ENCODE measurements around the gene EFL1. TPM values are rescaled to one million over a fixed set of nuclear protein-coding genes. Genes with fewer than 3 reads are reported as not detected.

EFL1 gene
- total and polyA plus RNA-seq, 7 donors = 9.2 to 19.7 (median 13.1) TPM

DNA sequence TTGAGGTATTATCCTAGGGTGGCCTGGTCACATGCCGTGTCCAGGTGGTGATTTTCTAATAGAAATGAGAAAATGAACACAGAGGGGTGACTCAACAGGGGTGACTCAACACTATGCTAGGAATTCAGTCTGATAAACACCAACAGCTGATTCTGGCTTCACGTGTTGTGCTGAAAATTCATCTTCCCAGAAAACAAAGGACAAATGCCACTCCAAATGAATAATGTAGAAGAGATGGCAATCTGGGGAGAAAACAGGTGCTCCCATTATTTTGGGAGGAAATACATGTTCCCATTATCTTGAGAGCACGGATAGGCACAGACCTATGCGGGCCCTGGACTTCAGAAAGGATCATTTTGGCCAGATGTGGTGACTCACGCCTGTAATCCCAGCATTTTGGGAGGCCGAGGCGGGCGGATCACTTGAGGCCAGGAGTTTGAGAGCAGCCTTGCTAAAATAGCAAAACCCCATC, 115.5 kb downstream of the EFL1 start:
- Histone ChIP-seq H3K4me3 (no peak overlapping the region), H3K4me1 (no peaks in the 10 kb centered on the region), H3K27ac (peak overlapping the region; percentile 67), H3K9me3 (no peaks in the 10 kb centered on the region), H3K36me3 (ENCODE audit: insufficient read depth in 1 of 2, low read depth in 1 of 2) (peaks cover 3 to 34% of the 10 kb centered on the region in 2 donors), H3K27me3 (ENCODE audit: insufficient read depth in 3 of 3, low read length in 2 of 3) (no peaks in the 10 kb centered on the region)
- ATAC-seq = peak; percentile 66 to 91 (median 86)
- intact Hi-C loops (cut with DNase I) = loop anchor here in 1 of 2 donors (5.0 kb wide), 1 partner anchor 35 kb away; no protein-coding TSS in a partner anchor
- DNase-seq = no peak
- TF ChIP-seq, protein P1, sequence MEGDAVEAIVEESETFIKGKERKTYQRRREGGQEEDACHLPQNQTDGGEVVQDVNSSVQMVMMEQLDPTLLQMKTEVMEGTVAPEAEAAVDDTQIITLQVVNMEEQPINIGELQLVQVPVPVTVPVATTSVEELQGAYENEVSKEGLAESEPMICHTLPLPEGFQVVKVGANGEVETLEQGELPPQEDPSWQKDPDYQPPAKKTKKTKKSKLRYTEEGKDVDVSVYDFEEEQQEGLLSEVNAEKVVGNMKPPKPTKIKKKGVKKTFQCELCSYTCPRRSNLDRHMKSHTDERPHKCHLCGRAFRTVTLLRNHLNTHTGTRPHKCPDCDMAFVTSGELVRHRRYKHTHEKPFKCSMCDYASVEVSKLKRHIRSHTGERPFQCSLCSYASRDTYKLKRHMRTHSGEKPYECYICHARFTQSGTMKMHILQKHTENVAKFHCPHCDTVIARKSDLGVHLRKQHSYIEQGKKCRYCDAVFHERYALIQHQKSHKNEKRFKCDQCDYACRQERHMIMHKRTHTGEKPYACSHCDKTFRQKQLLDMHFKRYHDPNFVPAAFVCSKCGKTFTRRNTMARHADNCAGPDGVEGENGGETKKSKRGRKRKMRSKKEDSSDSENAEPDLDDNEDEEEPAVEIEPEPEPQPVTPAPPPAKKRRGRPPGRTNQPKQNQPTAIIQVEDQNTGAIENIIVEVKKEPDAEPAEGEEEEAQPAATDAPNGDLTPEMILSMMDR (IDR thresholded peaks at IDR 0.05) = no peak
- 33 to 56% (median 34%) methylated on average over 8 of the region's 8 CpGs for WGBS, 3 donors

DNA sequence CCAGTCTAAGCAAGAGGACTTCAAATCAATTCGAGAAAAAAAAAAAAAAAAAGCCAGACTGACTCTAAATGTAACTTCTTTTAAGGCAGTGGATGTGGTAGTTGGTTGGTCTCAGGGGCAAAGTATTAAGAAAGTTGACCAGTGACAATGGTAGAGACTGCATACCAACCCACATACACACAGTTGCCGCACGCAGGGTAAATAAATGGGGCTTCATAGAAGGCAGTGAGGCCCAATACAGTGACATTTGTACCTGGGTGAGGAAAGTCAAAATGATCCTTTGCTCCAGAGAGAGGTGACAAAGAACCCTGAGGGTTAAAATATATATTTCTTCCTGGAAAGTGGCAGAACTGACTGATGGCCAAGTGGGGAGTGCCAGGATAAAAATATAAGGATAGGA, 116.0 kb downstream of the EFL1 start:
- Histone ChIP-seq H3K36me3 (ENCODE audit: insufficient read depth in 1 of 2, low read depth in 1 of 2) (peaks cover 0 to 30% of the 10 kb centered on the region in 2 donors), H3K9me3 (no peaks in the 10 kb centered on the region), H3K4me1 (no peaks in the 10 kb centered on the region), H3K27ac (peak overlapping the region; percentile 67), H3K27me3 (ENCODE audit: insufficient read depth in 3 of 3, low read length in 2 of 3) (no peaks in the 10 kb centered on the region), H3K4me3 (no peak overlapping the region)
- no peak for DNase-seq
- intact Hi-C loops (cut with DNase I) = loop anchor here in 1 of 2 donors (5.0 kb wide), 1 partner anchor 34 kb away; no protein-coding TSS in a partner anchor
- ATAC-seq = peak; percentile 28 to 54 (median 42)
- 66 to 86% (median 76%) methylated on average over 3 of the region's 3 CpGs for WGBS, 3 donors
- TF ChIP-seq, protein P1 (IDR thresholded peaks at IDR 0.05) = no peak

DNA sequence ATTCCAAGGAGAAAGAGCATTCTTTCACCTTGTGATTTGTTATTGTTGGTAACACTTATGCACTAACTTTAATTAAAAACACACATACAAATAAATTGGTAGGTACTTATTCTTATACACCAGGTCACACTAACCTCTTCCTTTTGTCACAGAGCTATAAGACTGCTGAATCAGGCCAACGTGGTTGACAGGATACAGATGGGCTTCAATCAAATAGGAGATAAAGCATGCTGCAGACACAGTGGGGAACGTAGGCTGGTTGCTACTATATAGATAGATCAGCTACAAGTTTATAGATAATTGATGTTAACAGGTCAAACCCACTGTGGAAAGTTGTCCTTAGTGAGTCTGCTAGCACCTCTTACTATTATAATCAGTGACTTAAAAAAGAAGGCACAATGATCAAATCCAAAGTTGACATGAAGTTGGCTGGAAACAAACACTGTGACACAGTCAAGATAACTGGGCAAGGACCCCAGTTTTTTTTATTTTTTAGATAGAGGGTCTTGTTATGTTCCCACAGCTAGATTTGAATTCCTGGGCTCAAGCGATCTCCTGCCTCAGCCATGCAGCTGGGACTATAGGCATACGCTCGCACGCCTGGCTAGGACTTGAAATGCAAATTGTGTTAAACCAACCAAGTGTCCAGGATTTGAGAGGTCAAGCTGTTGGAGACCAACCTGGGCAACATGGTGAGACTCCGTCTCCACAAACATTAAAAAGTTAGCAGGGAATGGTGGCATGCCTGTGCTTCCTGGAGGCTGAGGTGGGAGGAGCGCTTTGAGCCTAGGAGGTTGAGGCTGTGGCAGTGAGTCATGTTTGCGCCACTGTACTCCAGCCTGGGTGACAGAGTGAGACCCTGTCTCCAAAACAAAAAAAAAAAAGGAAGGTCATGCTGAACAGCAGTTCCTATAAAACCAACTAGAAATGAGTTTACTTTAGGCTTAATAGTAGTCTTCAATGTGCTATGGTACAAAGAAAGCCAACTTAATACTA, 118.8 kb downstream of the EFL1 start:
- H3K27ac ChIP-seq = no peak overlapping the region
- TF ChIP-seq, protein P1 (IDR thresholded peaks at IDR 0.05) = no peak
- DNase-seq = no peak
- WGBS, 3 donors = 93 to 96% (median 94%) methylated on average over 9 of the region's 9 CpGs
- no peak for ATAC-seq
- intact Hi-C loops (cut with DNase I) = no loop called here
- no peak overlapping the region for H3K4me3 ChIP-seq
- H3K36me3 ChIP-seq (ENCODE audit: insufficient read depth in 1 of 2, low read depth in 1 of 2) = peaks cover 0 to 10% of the 10 kb centered on the region in 2 donors
- no peaks in the 10 kb centered on the region for H3K4me1 ChIP-seq
- H3K9me3 ChIP-seq = no peaks in the 10 kb centered on the region
- no peaks in the 10 kb centered on the region for H3K27me3 ChIP-seq (ENCODE audit: insufficient read depth in 3 of 3, low read length in 2 of 3)

DNA sequence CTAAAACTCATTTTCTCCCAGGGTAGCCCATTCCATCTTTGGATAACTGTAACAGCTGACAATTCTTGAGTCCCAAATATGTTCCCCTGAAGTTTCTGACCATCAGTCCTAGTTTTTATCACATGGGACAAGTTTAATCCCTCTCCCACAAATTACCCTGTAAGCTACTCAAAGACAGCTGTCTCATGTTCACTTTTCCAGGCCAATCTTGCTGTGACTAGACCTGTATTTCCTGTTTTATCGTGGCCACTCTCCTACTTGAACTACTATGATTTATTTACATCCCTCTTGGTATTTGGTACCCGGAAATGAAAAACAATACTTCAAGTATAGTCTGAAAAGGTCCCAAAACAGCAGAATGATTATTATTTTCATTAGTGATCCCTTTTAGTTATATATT, 121.6 kb downstream of the EFL1 start:
- TF ChIP-seq, protein P1 (IDR thresholded peaks at IDR 0.05) = no peak
- Histone ChIP-seq H3K9me3 (no peaks in the 10 kb centered on the region), H3K4me1 (no peaks in the 10 kb centered on the region), H3K4me3 (no peak overlapping the region), H3K27me3 (ENCODE audit: insufficient read depth in 3 of 3, low read length in 2 of 3) (no peaks in the 10 kb centered on the region), H3K36me3 (ENCODE audit: insufficient read depth in 1 of 2, low read depth in 1 of 2) (peaks cover 0 to 37% of the 10 kb centered on the region in 2 donors), H3K27ac (no peak overlapping the region)
- intact Hi-C loops (cut with DNase I) = no loop called here
- ATAC-seq (no peak), DNase-seq (no peak)
- WGBS, 3 donors = 33 to 45% (median 35%) methylated on average over 2 of the region's 2 CpGs
